ENCODE measurements around the gene FANK1. TPM values are rescaled to one million over a fixed set of nuclear protein-coding genes. Genes with fewer than 3 reads are reported as not detected.

Gene FANK1
- total RNA-seq, 1 donor from 2014 or later, result 12.5 TPM

- Mint-ChIP-seq H3K4me1 (peaks cover 24% of the 10 kb centered on the region), H3K4me3 (no peak overlapping the region), H3K27me3 (ENCODE audit: insufficient read depth, low read depth) (peaks cover 2% of the 10 kb centered on the region), H3K9me3 (no peaks in the 10 kb centered on the region), H3K27ac (no peak overlapping the region), H3K36me3 (no peaks in the 10 kb centered on the region)
- Histone ChIP-seq H3K27ac (no peak overlapping the region), H4K20me1 (ENCODE audit: low read depth) (no peaks in the 10 kb centered on the region), H3K4me1 (peaks cover 18% of the 10 kb centered on the region), H3K79me2 (ENCODE audit: low read depth) (no peaks in the 10 kb centered on the region), H3K27me3 (no peaks in the 10 kb centered on the region), H3K36me3 (no peaks in the 10 kb centered on the region), H3K4me2 (peak overlapping the region; percentile 14), H2AFZ (replicated peaks) (no peak overlapping the region), H3K9me3 (ENCODE audit: low read depth) (no peaks in the 10 kb centered on the region), H3F3A (ENCODE audit: low read depth) (peaks cover 13% of the 10 kb centered on the region), H3K9ac (no peak overlapping the region), H3K4me3 (no peak overlapping the region)
- peak; percentile 79 for DNase-seq (ENCODE audit: low spot score)
- TF ChIP-seq EZH2phosphoT487 (IDR thresholded peaks at IDR 0.05) (no peak), CTCF (IDR thresholded peaks at IDR 0.05) (peak; percentile 75)
Observed at GRCh38 chr10:125982260-125982948, 86.0 kb downstream of the FANK1 start.

GRCh38 chr10:125983161-125983560 is 86.8 kb downstream of the FANK1 start:
- Histone ChIP-seq H3K36me3 (no peaks in the 10 kb centered on the region), H3K4me1 (peaks cover 18% of the 10 kb centered on the region), H3K4me3 (no peak overlapping the region), H2AFZ (replicated peaks) (no peak overlapping the region), H3K9ac (no peak overlapping the region), H3K27me3 (no peaks in the 10 kb centered on the region), H3K79me2 (ENCODE audit: low read depth) (no peaks in the 10 kb centered on the region), H3F3A (ENCODE audit: low read depth) (peaks cover 13% of the 10 kb centered on the region), H3K27ac (peak overlapping the region; percentile 55), H4K20me1 (ENCODE audit: low read depth) (no peaks in the 10 kb centered on the region), H3K9me3 (ENCODE audit: low read depth) (no peaks in the 10 kb centered on the region), H3K4me2 (peak overlapping the region; percentile 14)
- no peak overlapping the region for H3K27ac Mint-ChIP-seq
- TF ChIP-seq EZH2 (IDR thresholded peaks at IDR 0.05) (no peak), CTCF (IDR thresholded peaks at IDR 0.05) (no peak), EZH2phosphoT487 (IDR thresholded peaks at IDR 0.05) (no peak)
- H3K9me3 Mint-ChIP-seq, result no peaks in the 10 kb centered on the region
- no peaks in the 10 kb centered on the region for H3K36me3 Mint-ChIP-seq
- peaks cover 24% of the 10 kb centered on the region for H3K4me1 Mint-ChIP-seq
- H3K4me3 Mint-ChIP-seq, result no peak overlapping the region
- DNase-seq (ENCODE audit: low spot score), result peak; percentile 13
- peaks cover 2% of the 10 kb centered on the region for H3K27me3 Mint-ChIP-seq (ENCODE audit: insufficient read depth, low read depth)

GRCh38 chr10:125983656-125984055 is 87.3 kb downstream of the FANK1 start:
- no peak overlapping the region for H3K27ac ChIP-seq

More at GRCh38 chr10:125983656-125984055, 87.3 kb downstream of the FANK1 start:
- Histone ChIP-seq H3K27me3 (no peaks in the 10 kb centered on the region), H3F3A (ENCODE audit: low read depth) (peaks cover 13% of the 10 kb centered on the region), H3K36me3 (no peaks in the 10 kb centered on the region), H3K9ac (no peak overlapping the region), H3K79me2 (ENCODE audit: low read depth) (no peaks in the 10 kb centered on the region), H4K20me1 (ENCODE audit: low read depth) (no peaks in the 10 kb centered on the region), H3K4me2 (no peak overlapping the region), H2AFZ (replicated peaks) (no peak overlapping the region), H3K4me3 (no peak overlapping the region), H3K4me1 (peaks cover 18% of the 10 kb centered on the region), H3K9me3 (ENCODE audit: low read depth) (no peaks in the 10 kb centered on the region)
- H3K4me1 Mint-ChIP-seq, result peaks cover 24% of the 10 kb centered on the region
- no peak overlapping the region for H3K4me3 Mint-ChIP-seq
- DNase-seq (ENCODE audit: low spot score), result no peak
- H3K27me3 Mint-ChIP-seq (ENCODE audit: insufficient read depth, low read depth), result peaks cover 2% of the 10 kb centered on the region
- TF ChIP-seq CTCF (IDR thresholded peaks at IDR 0.05) (no peak), EZH2 (IDR thresholded peaks at IDR 0.05) (no peak), EZH2phosphoT487 (IDR thresholded peaks at IDR 0.05) (no peak)
- H3K9me3 Mint-ChIP-seq, result no peaks in the 10 kb centered on the region
- H3K27ac Mint-ChIP-seq, result no peak overlapping the region
- H3K36me3 Mint-ChIP-seq, result no peaks in the 10 kb centered on the region

All from neural progenitor cell (in vitro differentiated cells).